ENCODE measurements around the gene ZNF396.

DNA sequence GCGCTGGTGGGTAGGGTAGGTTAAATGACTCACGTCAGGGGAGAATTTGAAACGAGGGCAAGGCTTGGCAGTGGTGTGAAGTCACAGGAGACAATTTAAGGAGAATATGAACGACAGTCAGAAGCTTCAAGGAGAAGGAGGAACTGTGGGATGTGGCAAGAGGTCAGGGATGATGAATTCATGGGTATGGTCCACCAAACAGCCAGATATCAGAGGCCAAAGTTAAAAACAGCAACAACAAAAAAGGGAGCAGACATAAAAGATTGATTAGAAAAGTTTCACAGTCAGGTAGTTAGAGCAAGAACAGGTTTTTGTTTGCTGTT is 1.4 kb upstream of the ZNF396 start:
- TF ChIP-seq, protein P1, sequence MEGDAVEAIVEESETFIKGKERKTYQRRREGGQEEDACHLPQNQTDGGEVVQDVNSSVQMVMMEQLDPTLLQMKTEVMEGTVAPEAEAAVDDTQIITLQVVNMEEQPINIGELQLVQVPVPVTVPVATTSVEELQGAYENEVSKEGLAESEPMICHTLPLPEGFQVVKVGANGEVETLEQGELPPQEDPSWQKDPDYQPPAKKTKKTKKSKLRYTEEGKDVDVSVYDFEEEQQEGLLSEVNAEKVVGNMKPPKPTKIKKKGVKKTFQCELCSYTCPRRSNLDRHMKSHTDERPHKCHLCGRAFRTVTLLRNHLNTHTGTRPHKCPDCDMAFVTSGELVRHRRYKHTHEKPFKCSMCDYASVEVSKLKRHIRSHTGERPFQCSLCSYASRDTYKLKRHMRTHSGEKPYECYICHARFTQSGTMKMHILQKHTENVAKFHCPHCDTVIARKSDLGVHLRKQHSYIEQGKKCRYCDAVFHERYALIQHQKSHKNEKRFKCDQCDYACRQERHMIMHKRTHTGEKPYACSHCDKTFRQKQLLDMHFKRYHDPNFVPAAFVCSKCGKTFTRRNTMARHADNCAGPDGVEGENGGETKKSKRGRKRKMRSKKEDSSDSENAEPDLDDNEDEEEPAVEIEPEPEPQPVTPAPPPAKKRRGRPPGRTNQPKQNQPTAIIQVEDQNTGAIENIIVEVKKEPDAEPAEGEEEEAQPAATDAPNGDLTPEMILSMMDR (conservative IDR thresholded peaks at IDR 0.05) = no peak
- TF ChIP-seq ZFX (IDR thresholded peaks at IDR 0.05) = no peak
